Left lung (tissue), 10 donors: ENCODE data around the gene GRID1. TPM values are rescaled to one million over a fixed set of nuclear protein-coding genes. Genes with fewer than 3 reads are reported as not detected.

Source experiments
- ATAC-seq: fragments of 200-7000 bp; cut with Tn5 transposase; one replicate; pipeline ENCODE4 v1.9.1; 2020; ENCODE audit warnings: moderate library complexity
- DNase-seq, 4 donors: peaks; one replicate each; pipeline ENCODE4 v3.0.0-alpha.2; 2013 to 2020
- H3K27ac ChIP-seq, 2 donors: fragments of 200-600 bp; sonication (generic) in 1 of 2; one replicate each; pipeline versions ENCODE4 v1.5.0 to v1.8.0; 2020 to 2021
- H3K27me3 ChIP-seq, 2 donors: fragments of 200-600 bp; sonication (generic) in 1 of 2; one replicate each; pipeline versions ENCODE4 v1.5.0 to v1.8.0; 2020 to 2021
- H3K36me3 ChIP-seq, 2 donors: fragments of 200-600 bp; sonication (generic) in 1 of 2; one replicate each; pipeline versions ENCODE4 v1.5.0 to v1.8.0; 2020 to 2021
- H3K4me1 ChIP-seq, 2 donors: fragments of 200-600 bp; one replicate each; pipeline ENCODE4 v1.8.0; 2021
- H3K4me3 ChIP-seq, 2 donors: fragments of 200-600 bp; sonication (generic) in 1 of 2; one replicate each; pipeline versions ENCODE4 v1.5.0 to v1.8.0; 2020 to 2021; ENCODE audit warnings: mild to moderate bottlenecking in 1 of 2
- H3K9me3 ChIP-seq, 2 donors: fragments of 200-600 bp; sonication (generic) in 1 of 2; one replicate each; pipeline versions ENCODE4 v1.5.0 to v1.8.0; 2020 to 2021
- intact Hi-C, 2 donors: fragments of 100-400 bp; cut with DNase I; formaldehyde crosslinking; loops; one replicate each; pipeline versions ENCODE4 v1.11.2 to v1.14.2; 2022
- polyA plus RNA-seq, 6 donors: library from polyadenylated mRNA; unstranded; fragments of 120-200 nt; gene quantifications; one replicate each; pipeline ENCODE4 v1.2.1, GENCODE V29; 2013; ENCODE audit not compliant: insufficient read length in 6 of 6
- total RNA-seq, 2 donors: library from RNA; stranded (reverse); fragmentation: NEBNext Ultra II Directional; extraction: Animal tissue kit (Norgen Biotek cat#: 25700); gene quantifications; one replicate each; pipeline ENCODE4 v1.2.1, GENCODE V29; 2021
- TF ChIP-seq, protein P1 (sequence below), 2 donors: fragments of 200-600 bp; sonication (generic) in 1 of 2; IDR thresholded peaks; one replicate each; pipeline versions ENCODE4 v1.5.0 to v1.8.0; 2021; ENCODE audit warnings: antibody characterized with exemption in 2 of 2
- donor health status: DM: no; HTN: yes; CAD: no.
- donor health status: DM: no; HTN: no; CAD: no.

GRID1 gene
- total and polyA plus RNA-seq, 8 donors, result 0.81 to 2.6 (median 1.2) TPM

DNA sequence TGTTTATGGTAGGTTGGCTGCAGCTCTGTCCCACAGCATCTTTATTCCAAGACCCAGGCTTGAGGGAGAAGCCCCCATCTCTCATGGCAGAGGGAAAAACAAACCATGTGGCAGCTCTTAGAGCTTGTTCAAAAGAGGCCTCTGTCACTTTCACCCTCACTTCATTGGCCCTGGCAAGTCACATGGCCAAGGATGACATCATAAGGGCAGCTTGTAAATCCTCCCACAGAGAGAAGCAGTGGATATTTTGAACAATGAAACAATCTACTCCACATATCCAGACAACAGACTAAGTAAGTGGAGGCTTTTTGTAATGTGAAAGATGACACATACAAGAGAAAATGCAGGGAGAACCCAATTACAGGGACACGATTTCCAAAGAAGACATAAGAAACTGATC, 108.1 kb downstream of the GRID1 start:
- no peaks in the 10 kb centered on the region for H3K9me3 ChIP-seq
- TF ChIP-seq, protein P1, sequence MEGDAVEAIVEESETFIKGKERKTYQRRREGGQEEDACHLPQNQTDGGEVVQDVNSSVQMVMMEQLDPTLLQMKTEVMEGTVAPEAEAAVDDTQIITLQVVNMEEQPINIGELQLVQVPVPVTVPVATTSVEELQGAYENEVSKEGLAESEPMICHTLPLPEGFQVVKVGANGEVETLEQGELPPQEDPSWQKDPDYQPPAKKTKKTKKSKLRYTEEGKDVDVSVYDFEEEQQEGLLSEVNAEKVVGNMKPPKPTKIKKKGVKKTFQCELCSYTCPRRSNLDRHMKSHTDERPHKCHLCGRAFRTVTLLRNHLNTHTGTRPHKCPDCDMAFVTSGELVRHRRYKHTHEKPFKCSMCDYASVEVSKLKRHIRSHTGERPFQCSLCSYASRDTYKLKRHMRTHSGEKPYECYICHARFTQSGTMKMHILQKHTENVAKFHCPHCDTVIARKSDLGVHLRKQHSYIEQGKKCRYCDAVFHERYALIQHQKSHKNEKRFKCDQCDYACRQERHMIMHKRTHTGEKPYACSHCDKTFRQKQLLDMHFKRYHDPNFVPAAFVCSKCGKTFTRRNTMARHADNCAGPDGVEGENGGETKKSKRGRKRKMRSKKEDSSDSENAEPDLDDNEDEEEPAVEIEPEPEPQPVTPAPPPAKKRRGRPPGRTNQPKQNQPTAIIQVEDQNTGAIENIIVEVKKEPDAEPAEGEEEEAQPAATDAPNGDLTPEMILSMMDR (IDR thresholded peaks at IDR 0.05), result no peak
- H3K4me3 ChIP-seq, result no peak overlapping the region
- DNase-seq (no peak), ATAC-seq (no peak)
- peaks cover 0 to 38% of the 10 kb centered on the region in 2 donors for H3K27me3 ChIP-seq
- H3K36me3 ChIP-seq, result no peaks in the 10 kb centered on the region
- H3K4me1 ChIP-seq, result peaks cover 0 to 5% of the 10 kb centered on the region in 2 donors
- intact Hi-C loops, result no loop called here
- H3K27ac ChIP-seq, result no peak overlapping the region

- H3K4me1 ChIP-seq, result peaks cover 0 to 5% of the 10 kb centered on the region in 2 donors
- H3K27me3 ChIP-seq, result peaks cover 0 to 32% of the 10 kb centered on the region in 2 donors
- no peak overlapping the region for H3K27ac ChIP-seq
- TF ChIP-seq, protein P1 (IDR thresholded peaks at IDR 0.05), result no peak
- H3K4me3 ChIP-seq, result no peak overlapping the region
- ATAC-seq (no peak), DNase-seq (no peak)
- no peaks in the 10 kb centered on the region for H3K9me3 ChIP-seq
- H3K36me3 ChIP-seq, result no peaks in the 10 kb centered on the region
- intact Hi-C loops, result no loop called here
Observed at GRCh38 chr10:86257683-86258082, 108.9 kb downstream of the GRID1 start.

- DNase-seq (no peak), ATAC-seq (no peak)
- Histone ChIP-seq H3K4me3 (no peak overlapping the region), H3K9me3 (no peaks in the 10 kb centered on the region), H3K36me3 (no peaks in the 10 kb centered on the region), H3K27ac (no peak overlapping the region), H3K4me1 (no peaks in the 10 kb centered on the region), H3K27me3 (peaks cover 0 to 23% of the 10 kb centered on the region in 2 donors)
- intact Hi-C loops, result no loop called here
- TF ChIP-seq, protein P1 (IDR thresholded peaks at IDR 0.05), result no peak
Observed at GRCh38 chr10:86256690-86257315, 109.8 kb downstream of the GRID1 start.

DNA sequence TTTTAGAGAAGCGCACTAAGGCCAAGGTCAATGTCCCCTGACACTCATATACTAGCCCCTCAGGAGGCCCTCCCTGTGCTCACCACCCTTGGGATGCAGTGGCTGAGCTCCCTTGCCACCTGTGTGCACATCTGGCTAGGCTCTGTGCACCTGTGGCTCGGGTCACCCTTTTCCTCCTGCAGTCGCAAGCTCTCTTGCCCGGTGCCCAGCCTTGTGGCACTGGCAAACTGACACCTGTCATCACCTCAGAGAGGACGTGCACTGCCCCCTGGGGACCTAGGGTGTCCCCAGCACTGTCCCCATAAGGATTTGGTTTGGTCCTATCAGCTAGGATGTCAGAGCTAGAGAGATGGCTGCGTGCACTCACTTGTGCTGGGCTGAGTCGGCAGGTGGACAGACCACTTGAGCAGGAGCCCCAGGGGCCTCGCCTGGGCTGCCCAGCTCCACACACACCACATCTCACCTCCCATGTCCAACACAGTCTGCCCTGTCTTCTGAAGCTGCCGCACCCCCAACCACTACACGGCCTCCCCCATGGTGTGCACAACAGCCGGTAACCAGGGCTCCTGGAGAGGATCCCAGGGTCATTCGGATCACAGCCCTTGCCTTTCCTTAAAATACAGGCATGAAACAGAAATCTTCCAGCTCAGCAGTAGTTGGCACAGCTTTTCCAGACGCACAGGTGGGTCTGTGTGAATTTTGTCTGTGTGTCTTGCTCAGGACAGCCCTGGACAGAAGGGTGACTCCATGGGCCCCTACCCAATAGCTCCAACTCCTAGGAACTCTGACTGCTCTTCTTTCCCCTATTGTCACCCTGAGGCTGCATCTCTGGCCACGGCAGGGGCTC, 111.0 kb downstream of the GRID1 start:
- intact Hi-C loops, result no loop called here
- H3K27me3 ChIP-seq, result peaks cover 0 to 11% of the 10 kb centered on the region in 2 donors
- no peak overlapping the region for H3K4me3 ChIP-seq
- H3K9me3 ChIP-seq, result peaks cover 0 to under 1% of the 10 kb centered on the region in 2 donors
- no peak for ATAC-seq
- H3K36me3 ChIP-seq, result no peaks in the 10 kb centered on the region
- no peak overlapping the region for H3K27ac ChIP-seq
- no peaks in the 10 kb centered on the region for H3K4me1 ChIP-seq
- TF ChIP-seq, protein P1 (IDR thresholded peaks at IDR 0.05), result no peak
- no peak for DNase-seq

DNA sequence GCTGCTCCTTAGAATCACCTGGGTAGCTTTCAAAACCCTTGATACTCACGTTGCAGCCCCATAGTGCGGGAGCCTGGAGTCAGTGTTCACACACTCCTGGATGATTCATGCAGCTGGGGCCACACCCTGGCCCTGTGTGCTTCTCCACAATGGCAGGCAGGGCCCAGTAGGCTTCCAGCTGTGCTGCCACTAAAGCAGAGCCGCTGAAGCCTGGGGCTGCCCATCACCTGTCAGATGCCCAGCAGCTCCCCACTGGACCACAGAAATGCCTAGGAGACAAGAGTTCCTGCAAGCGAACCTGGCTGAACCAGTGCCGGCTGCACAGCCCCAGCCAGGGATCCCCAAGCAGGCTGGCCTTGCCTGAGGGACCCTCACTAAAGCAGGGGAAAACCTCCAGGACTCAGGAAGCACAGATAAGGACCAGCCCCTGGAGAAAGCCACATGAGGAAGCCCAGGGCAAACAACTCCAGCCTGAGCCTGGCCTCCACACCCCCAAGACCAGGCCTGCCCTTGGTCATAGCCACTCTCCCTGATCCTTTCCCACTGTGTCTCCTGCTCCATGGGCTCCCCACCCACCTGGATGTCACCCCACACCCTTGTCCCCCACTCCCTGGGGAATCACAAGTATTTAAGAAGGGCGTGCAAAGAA, 111.9 kb downstream of the GRID1 start:
- no peaks in the 10 kb centered on the region for H3K36me3 ChIP-seq
- H3K4me1 ChIP-seq, result no peaks in the 10 kb centered on the region
- H3K4me3 ChIP-seq, result no peak overlapping the region
- peaks cover 0 to 7% of the 10 kb centered on the region in 2 donors for H3K27me3 ChIP-seq
- ATAC-seq (peak; percentile 45), DNase-seq (no peak)
- peaks cover 0 to 4% of the 10 kb centered on the region in 2 donors for H3K9me3 ChIP-seq
- intact Hi-C loops, result no loop called here
- H3K27ac ChIP-seq, result no peak overlapping the region
- TF ChIP-seq, protein P1 (IDR thresholded peaks at IDR 0.05), result no peak
